ENCODE measurements around the gene DMD. TPM values are rescaled to one million over a fixed set of nuclear protein-coding genes. Genes with fewer than 3 reads are reported as not detected.

Gene DMD
- total and polyA plus RNA-seq, 3 experiments from 2014 or later, result 0.03 to 0.48 (median 0.40) TPM

DNA sequence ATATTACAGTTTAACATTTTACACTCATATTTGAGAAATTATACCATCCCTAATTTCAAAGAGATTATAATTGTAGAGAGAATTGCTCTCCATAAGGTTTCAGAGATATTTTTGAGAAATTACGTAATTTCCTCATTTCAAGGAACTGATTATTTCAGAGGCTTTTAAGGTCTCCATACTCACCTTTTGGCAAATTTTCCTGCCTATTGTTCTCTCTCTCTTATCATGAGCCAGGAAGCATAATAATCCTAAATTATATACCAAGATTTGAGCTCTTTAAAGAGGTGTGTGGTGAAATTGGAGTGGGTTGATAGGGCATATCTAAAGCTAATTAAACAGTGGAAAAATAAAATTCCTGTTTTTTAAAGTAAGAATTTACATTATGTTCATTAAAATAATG is 1890.6 kb downstream of the DMD start:
- H3K27ac Mint-ChIP-seq, result no peak overlapping the region
- Histone ChIP-seq H3K36me3 (ENCODE audit: insufficient read depth, low read length) (no peaks in the 10 kb centered on the region), H3K27me3 (ENCODE audit: insufficient read depth, low read length, poor library complexity, severe bottlenecking) (no peaks in the 10 kb centered on the region), H3K4me3 (ENCODE audit: low read length) (no peak overlapping the region), H3K4me1 (ENCODE audit: insufficient read depth, low read length) (no peaks in the 10 kb centered on the region), H3K27ac (ENCODE audit: low read depth, low read length) (no peak overlapping the region), H3K9me3 (ENCODE audit: low read length) (no peaks in the 10 kb centered on the region)
- H3K4me1 Mint-ChIP-seq, result no peaks in the 10 kb centered on the region
- no peaks in the 10 kb centered on the region for H3K36me3 Mint-ChIP-seq
- no peak overlapping the region for H3K4me3 Mint-ChIP-seq
- H3K9me3 Mint-ChIP-seq, result peaks cover 0 to 3% (median 0%) of the 10 kb centered on the region in 5 donors
- POLR2A ChIA-PET, result no interaction called here
- no peak for DNase-seq
- H3K27me3 Mint-ChIP-seq, result no peaks in the 10 kb centered on the region
- CTCF ChIA-PET, result no interaction called here

DNA sequence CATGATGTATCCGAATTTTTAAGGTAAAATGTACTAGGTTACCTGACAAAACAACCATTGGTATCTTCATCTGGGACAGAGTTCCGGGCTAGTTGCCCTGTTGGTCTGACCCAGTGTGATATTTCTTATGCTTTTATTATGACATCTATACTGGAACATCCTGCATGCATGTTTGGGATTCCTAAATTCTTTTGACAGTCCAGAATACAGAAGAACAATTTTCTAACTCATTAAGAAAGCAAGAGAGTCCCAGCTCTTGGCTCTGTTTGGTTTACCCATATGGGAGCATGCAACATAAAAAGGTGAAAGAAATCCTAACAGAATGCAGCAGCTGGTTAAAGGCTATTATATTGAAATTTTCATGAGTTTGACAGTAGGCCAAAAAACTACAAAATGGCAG is 1891.8 kb downstream of the DMD start:
- POLR2A ChIA-PET, result no interaction called here
- CTCF ChIA-PET, result no interaction called here

DNA sequence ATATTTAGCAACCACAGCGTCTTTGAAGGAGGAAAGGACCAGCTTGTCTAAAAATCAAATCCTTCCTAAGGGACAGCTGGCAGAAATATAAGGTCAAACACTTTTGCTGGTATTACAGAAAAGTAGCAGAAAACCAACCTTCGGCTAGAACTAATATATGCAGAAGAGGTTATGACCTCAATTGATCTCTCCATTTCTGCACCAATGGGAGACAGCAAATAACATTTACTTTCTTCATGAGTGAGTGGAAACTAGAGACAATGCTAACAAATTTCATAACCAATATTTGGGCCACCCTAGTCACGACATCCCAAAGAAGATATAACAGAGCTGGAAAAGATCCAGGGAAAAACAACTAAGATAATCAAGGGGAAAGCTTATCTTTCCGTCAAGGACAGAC is 1892.5 kb downstream of the DMD start:
- Histone ChIP-seq H3K4me1 (ENCODE audit: insufficient read depth, low read length) (no peaks in the 10 kb centered on the region), H3K27ac (ENCODE audit: low read depth, low read length) (no peak overlapping the region), H3K27me3 (ENCODE audit: insufficient read depth, low read length, poor library complexity, severe bottlenecking) (no peaks in the 10 kb centered on the region), H3K9me3 (ENCODE audit: low read length) (no peaks in the 10 kb centered on the region), H3K36me3 (ENCODE audit: insufficient read depth, low read length) (no peaks in the 10 kb centered on the region), H3K4me3 (ENCODE audit: low read length) (no peak overlapping the region)
- Mint-ChIP-seq H3K4me3 (no peak overlapping the region), H3K36me3 (no peaks in the 10 kb centered on the region), H3K27ac (no peak overlapping the region), H3K27me3 (no peaks in the 10 kb centered on the region), H3K4me1 (no peaks in the 10 kb centered on the region), H3K9me3 (peaks cover 0 to 3% (median 0%) of the 10 kb centered on the region in 5 donors)
- POLR2A ChIA-PET, result no interaction called here
- no peak for DNase-seq
- CTCF ChIA-PET, result no interaction called here

More for the DNA sequence above, 1891.8 kb downstream of the DMD start:
- Histone ChIP-seq H3K4me3 (ENCODE audit: low read length) (no peak overlapping the region), H3K27me3 (ENCODE audit: insufficient read depth, low read length, poor library complexity, severe bottlenecking) (no peaks in the 10 kb centered on the region), H3K4me1 (ENCODE audit: insufficient read depth, low read length) (no peaks in the 10 kb centered on the region), H3K27ac (ENCODE audit: low read depth, low read length) (no peak overlapping the region), H3K9me3 (ENCODE audit: low read length) (no peaks in the 10 kb centered on the region), H3K36me3 (ENCODE audit: insufficient read depth, low read length) (no peaks in the 10 kb centered on the region)
- H3K36me3 Mint-ChIP-seq, result no peaks in the 10 kb centered on the region
- no peak overlapping the region for H3K4me3 Mint-ChIP-seq
- H3K9me3 Mint-ChIP-seq, result peaks cover 0 to 3% (median 0%) of the 10 kb centered on the region in 5 donors
- DNase-seq, result no peak
- no peaks in the 10 kb centered on the region for H3K27me3 Mint-ChIP-seq
- H3K4me1 Mint-ChIP-seq, result no peaks in the 10 kb centered on the region
- no peak overlapping the region for H3K27ac Mint-ChIP-seq

DNA sequence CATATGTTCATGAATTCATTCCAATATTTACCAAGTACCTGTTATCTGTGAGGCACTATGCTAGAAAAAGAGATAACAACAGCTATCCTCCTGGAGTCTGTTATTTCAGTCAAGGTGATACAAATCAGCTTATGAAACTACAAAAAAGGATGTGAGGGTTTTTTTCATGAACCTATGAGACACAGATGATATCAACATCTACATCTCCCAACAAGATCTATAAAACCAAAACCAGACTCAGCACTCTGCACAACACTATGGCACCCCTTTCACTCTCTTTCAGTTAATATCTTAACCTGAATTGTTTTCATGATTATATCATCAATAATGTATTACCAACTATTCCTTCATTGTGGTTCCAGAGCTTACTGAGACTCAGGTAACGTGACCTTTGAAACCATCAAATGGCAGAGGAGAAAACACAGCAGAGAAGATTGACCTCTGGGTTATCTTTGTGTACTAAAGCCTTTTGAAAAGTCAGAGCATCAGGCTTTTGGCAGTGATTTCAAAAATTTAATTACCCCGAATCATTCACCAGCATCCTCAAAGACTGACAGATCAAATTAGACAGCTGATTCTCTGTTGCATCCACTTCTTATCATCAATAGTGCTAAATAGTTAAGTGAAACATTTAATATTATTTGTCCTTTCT is 1894.9 kb downstream of the DMD start:
- ChIA-PET CTCF (no interaction called here), POLR2A (no interaction called here)
- no peak overlapping the region for H3K4me3 Mint-ChIP-seq
- H3K27ac Mint-ChIP-seq, result no peak overlapping the region
- H3K36me3 Mint-ChIP-seq, result no peaks in the 10 kb centered on the region
- H3K9me3 ChIP-seq (ENCODE audit: low read length), result no peaks in the 10 kb centered on the region
- peaks cover 0 to 2% of the 10 kb centered on the region in 2 donors for H3K27me3 Mint-ChIP-seq
- H3K27ac ChIP-seq (ENCODE audit: low read depth, low read length), result no peak overlapping the region
- no peak overlapping the region for H3K4me3 ChIP-seq (ENCODE audit: low read length)
- no peak for DNase-seq
- no peaks in the 10 kb centered on the region for H3K4me1 Mint-ChIP-seq
- H3K9me3 Mint-ChIP-seq, result peaks cover 0 to 6% (median 4%) of the 10 kb centered on the region in 5 donors
- no peaks in the 10 kb centered on the region for H3K36me3 ChIP-seq (ENCODE audit: insufficient read depth, low read length)
- no peaks in the 10 kb centered on the region for H3K27me3 ChIP-seq (ENCODE audit: insufficient read depth, low read length, poor library complexity, severe bottlenecking)
- H3K4me1 ChIP-seq (ENCODE audit: insufficient read depth, low read length), result no peaks in the 10 kb centered on the region

DNA sequence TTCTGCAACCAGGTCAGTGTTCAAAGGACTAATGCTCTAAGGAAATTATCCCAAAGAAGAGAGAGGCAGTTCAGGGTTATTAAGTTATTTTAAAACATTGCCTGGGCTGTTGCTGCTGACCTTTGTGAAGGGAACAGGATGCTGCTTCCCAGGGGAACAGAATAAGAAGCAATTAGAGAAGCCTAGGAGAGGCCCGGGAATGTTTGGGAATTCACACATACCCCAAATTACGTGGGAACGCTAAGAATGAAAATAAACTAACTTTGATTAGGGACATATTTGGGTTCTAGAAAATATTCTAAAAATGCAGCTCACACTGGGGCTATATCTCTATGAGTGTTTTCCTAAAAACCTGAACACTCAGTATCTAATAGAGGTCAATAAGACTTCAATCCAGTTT is 1896.4 kb downstream of the DMD start:
- no peak overlapping the region for H3K27ac ChIP-seq (ENCODE audit: low read depth, low read length)
- H3K4me3 ChIP-seq (ENCODE audit: low read length), result no peak overlapping the region
- Mint-ChIP-seq H3K27ac (no peak overlapping the region), H3K4me3 (no peak overlapping the region), H3K4me1 (no peaks in the 10 kb centered on the region), H3K36me3 (no peaks in the 10 kb centered on the region), H3K9me3 (peaks cover 0 to 6% (median 4%) of the 10 kb centered on the region in 5 donors), H3K27me3 (peaks cover 0 to 2% of the 10 kb centered on the region in 2 donors)
- H3K4me1 ChIP-seq (ENCODE audit: insufficient read depth, low read length), result no peaks in the 10 kb centered on the region
- H3K27me3 ChIP-seq (ENCODE audit: insufficient read depth, low read length, poor library complexity, severe bottlenecking), result no peaks in the 10 kb centered on the region
- ChIA-PET CTCF (no interaction called here), POLR2A (no interaction called here)
- no peak for DNase-seq
- no peaks in the 10 kb centered on the region for H3K9me3 ChIP-seq (ENCODE audit: low read length)
- H3K36me3 ChIP-seq (ENCODE audit: insufficient read depth, low read length), result no peaks in the 10 kb centered on the region

DNA sequence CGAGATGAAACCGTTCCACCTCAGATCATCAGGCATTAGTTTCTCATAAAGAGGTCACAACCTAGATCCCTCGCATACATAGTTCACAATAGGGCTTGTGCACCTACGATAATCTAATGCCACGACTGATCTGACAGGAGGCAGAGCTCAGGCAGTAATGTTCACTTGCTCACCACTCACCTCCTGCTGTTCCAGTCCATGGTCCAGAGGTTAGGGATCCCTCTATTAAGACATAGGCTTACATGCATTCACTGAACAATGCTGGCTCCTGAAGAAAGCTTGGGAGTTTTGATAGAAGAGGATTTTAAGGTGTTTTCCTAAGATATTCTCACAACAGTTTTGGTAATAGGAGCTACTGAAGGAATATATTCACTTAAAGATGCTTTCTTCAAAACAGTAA is 1903.4 kb downstream of the DMD start:
- Mint-ChIP-seq H3K9me3 (peaks cover 0 to 4% (median 2%) of the 10 kb centered on the region in 5 donors), H3K36me3 (no peaks in the 10 kb centered on the region), H3K4me1 (no peaks in the 10 kb centered on the region), H3K4me3 (no peak overlapping the region), H3K27ac (no peak overlapping the region), H3K27me3 (peaks cover 0 to 4% of the 10 kb centered on the region in 2 donors)
- ChIA-PET POLR2A (no interaction called here), CTCF (no interaction called here)
- Histone ChIP-seq H3K9me3 (ENCODE audit: low read length) (no peaks in the 10 kb centered on the region), H3K27ac (ENCODE audit: low read depth, low read length) (no peak overlapping the region), H3K27me3 (ENCODE audit: insufficient read depth, low read length, poor library complexity, severe bottlenecking) (no peaks in the 10 kb centered on the region), H3K4me3 (ENCODE audit: low read length) (no peak overlapping the region), H3K36me3 (ENCODE audit: insufficient read depth, low read length) (no peaks in the 10 kb centered on the region), H3K4me1 (ENCODE audit: insufficient read depth, low read length) (no peaks in the 10 kb centered on the region)
- no peak for DNase-seq

DNA sequence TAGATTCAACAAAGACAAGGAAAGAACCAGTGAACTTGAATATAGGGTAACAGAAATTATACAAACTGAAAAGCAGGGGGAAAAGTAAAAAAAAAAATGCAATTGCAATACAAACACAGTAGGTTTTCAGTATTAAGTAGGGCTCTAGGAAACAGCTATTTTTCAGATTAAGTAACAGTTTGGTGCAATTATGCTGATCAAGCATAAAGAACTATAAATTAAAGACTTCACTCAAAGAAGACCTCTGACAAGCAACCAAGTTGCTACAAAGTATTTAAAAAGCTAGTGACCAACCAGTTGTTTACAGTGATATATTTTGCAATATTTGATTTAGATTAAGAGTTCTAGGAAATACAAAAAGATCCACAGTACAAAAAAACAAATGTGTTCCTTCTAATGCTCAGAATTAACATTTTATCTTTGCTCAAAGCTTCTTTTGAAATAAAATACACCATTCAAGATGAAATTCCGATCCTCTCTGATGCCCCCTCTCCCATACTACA is 1908.7 kb downstream of the DMD start:
- Histone ChIP-seq H3K27me3 (ENCODE audit: insufficient read depth, low read length, poor library complexity, severe bottlenecking) (no peaks in the 10 kb centered on the region), H3K4me1 (ENCODE audit: insufficient read depth, low read length) (no peaks in the 10 kb centered on the region), H3K9me3 (ENCODE audit: low read length) (no peaks in the 10 kb centered on the region), H3K27ac (ENCODE audit: low read depth, low read length) (no peak overlapping the region), H3K36me3 (ENCODE audit: insufficient read depth, low read length) (no peaks in the 10 kb centered on the region), H3K4me3 (ENCODE audit: low read length) (no peak overlapping the region)
- Mint-ChIP-seq H3K4me1 (no peaks in the 10 kb centered on the region), H3K27ac (no peak overlapping the region), H3K4me3 (no peak overlapping the region), H3K36me3 (no peaks in the 10 kb centered on the region), H3K27me3 (peaks cover 0 to 4% of the 10 kb centered on the region in 2 donors), H3K9me3 (peaks cover 0 to 3% (median 2%) of the 10 kb centered on the region in 5 donors)
- no peak for DNase-seq
- CTCF ChIA-PET, result no interaction called here
- POLR2A ChIA-PET, result no interaction called here

DNA sequence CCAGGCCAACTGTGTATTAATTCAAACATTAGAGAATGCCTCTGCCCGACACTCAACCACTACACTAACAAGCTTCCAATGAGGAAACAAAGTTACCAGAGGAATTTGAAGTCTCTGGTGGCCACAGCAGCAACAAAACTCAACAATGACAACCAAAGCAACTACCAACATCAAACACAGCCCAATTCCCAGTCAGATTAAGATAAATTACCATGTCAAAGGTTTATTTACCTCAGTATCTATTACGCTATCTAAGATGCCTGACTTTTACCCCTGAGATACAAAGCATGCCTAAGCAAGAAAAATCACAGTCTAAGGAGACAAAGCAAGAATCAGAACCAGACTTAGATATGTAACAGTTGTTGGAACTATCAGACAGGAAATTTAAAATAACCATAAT is 1909.4 kb downstream of the DMD start:
- H3K36me3 Mint-ChIP-seq, result no peaks in the 10 kb centered on the region
- ChIA-PET POLR2A (no interaction called here), CTCF (no interaction called here)
- Histone ChIP-seq H3K36me3 (ENCODE audit: insufficient read depth, low read length) (no peaks in the 10 kb centered on the region), H3K4me1 (ENCODE audit: insufficient read depth, low read length) (no peaks in the 10 kb centered on the region), H3K9me3 (ENCODE audit: low read length) (no peaks in the 10 kb centered on the region), H3K27ac (ENCODE audit: low read depth, low read length) (no peak overlapping the region), H3K27me3 (ENCODE audit: insufficient read depth, low read length, poor library complexity, severe bottlenecking) (no peaks in the 10 kb centered on the region), H3K4me3 (ENCODE audit: low read length) (no peak overlapping the region)
- H3K4me3 Mint-ChIP-seq, result no peak overlapping the region
- no peak for DNase-seq
- H3K9me3 Mint-ChIP-seq, result peaks cover 0 to 3% (median 3%) of the 10 kb centered on the region in 5 donors
- H3K27me3 Mint-ChIP-seq, result peaks cover 0 to 4% of the 10 kb centered on the region in 2 donors
- no peaks in the 10 kb centered on the region for H3K4me1 Mint-ChIP-seq
- no peak overlapping the region for H3K27ac Mint-ChIP-seq

Data from CD8-positive, alpha-beta memory T cell (primary cell).